Hypothalamus (tissue), 51 donors: ENCODE data around the gene NRSN2.

Experiments used
- DNase-seq, 51 donors: peaks; one replicate each; lab custom pipeline; 2025; lab: John Stamatoyannopoulos, UW

NRSN2 gene

GRCh38 chr20:346640-347316 lies at the start of gene NRSN2:
NRSN2 (plus strand) TSS chr20:347111; CDS start chr20:349644, 2,533 bp downstream.
- DNase-seq: peak in 44 of 51 donors; percentile 12 to 80 (median 55)

GRCh38 chr20:297925-298775 lies 48.8 kb upstream of the NRSN2 start:
- peak in 45 of 51 donors; percentile 5 to 74 (median 43) for DNase-seq

DNA sequence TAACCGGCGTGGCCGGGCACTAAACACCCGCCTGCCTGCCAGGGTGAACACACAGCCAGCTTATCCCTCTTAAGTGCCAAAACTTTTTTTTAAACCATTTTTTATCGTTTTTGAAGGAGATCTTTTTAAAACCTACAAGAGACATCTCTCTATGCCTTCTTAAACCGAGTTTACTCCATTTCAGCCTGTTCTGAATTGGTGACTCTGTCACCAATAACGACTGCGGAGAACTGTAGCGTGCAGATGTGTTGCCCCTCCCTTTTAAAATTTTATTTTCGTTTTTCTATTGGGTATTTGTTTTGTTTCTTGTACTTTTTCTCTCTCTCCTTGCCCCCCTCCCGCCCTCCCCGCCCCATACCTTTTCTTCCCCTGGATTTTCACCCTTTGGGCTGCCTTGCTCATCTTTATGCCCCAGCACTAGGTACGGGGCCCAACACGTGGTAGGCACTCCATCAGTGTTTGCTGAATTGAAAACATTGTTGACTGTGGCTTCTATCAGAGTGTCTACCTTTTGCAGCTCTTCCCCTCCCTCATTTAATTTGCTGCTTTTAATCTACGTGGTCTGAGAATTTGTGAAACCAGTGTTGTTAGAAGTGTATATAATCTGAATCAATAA lies 48.0 kb upstream of the NRSN2 start:
- peak in 1 of 51 donors; percentile 8 for DNase-seq

DNA sequence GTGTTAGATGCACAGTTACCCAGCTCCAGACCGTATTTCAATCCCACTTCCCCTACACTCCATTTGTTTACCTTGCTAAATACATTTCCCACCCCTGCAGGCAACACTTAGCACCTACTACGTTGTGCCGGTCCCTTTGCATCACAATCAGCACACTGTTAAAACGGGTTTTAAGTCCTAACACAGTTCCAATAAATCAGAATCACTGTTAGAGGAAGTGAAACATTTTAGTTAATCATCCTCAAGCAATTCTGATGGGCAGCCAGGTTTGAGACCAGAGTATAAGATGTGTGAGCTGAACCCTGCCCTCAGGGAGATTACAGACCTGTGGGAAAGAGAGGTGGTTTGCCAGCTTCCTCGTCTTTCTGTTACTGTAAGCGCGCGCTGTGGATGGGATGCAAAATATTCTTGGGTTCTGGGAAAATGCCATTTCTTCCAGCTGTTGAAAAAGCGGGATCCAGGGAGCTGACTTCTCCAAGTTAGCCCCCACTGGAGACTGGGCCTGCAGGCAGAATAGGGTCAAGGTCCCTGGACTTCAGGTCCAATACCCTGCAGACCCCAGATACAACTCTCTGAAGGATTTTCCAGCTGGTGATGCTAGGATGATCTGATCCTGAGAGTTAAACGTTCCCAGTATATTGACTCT lies 46.4 kb upstream of the NRSN2 start:
- DNase-seq: no peak

DNA sequence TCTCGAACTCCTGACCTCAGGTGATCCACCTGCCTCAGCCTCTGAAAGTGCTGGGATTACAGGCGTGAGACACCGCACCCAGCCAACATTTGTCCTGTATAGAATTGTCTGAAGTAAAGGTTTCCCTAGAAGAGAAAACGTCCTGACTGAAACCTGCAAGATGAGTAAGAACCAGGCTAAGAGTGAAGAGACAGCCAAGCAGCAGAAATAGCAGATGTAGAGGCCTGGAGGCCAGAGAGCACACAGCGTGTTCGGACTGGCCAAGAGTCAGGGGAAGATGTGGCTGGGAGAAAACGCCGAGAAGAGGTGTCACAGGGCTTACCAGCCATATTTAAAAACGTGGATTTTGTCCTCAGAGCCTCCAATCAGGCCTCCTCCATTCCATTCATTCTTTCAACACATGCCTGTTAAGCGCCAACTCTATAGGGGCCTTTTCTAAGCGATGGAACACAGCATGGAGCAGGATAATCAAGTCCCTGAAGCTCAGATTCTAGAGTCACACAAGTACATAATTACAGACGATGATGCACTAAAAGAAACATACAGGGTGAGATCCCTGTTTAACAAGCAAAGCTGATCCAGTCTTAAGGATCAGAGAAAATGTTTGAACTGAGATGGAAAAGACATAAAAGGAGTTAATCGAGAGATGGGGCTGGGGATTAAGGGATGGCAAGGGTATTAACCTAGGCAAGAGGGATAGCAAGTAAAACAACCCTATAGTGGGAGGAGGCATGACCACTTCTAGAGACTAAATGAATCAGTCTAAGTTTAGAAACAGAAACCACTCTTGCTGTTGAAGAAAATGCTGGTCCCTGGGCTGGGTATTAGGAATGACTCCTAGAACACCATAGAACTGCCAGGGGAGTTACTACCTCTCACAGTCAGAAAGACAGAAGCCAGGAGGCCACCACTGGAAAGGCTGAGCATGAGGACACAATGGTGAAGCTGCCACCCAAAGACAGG lies 44.7 kb upstream of the NRSN2 start:
- DNase-seq: no peak

DNA sequence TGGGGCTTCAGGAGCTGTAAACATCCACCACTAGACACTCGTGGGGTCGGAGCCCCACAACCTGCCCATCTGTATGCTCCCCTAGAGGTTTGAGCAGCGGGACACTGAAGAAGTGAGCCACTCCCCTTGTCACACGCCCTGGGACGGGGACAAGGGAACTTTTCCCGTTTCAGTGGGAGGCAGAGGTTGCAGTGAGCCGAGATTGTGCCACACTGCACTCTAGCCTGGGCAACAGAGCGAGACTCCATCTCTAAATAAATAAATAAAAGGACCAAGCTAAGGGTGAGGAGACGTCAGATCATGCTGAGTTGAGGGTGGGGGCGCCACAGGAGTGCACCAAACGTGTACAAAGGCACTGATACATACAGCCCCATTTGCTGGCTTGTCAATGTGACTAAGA lies 41.2 kb upstream of the NRSN2 start:
- no peak for DNase-seq

GRCh38 chr20:308427-309038 lies 38.4 kb upstream of the NRSN2 start:
- no peak for DNase-seq

GRCh38 chr20:309306-309840 lies 37.5 kb upstream of the NRSN2 start:
- peak in 1 of 51 donors; percentile 86 for DNase-seq

DNA sequence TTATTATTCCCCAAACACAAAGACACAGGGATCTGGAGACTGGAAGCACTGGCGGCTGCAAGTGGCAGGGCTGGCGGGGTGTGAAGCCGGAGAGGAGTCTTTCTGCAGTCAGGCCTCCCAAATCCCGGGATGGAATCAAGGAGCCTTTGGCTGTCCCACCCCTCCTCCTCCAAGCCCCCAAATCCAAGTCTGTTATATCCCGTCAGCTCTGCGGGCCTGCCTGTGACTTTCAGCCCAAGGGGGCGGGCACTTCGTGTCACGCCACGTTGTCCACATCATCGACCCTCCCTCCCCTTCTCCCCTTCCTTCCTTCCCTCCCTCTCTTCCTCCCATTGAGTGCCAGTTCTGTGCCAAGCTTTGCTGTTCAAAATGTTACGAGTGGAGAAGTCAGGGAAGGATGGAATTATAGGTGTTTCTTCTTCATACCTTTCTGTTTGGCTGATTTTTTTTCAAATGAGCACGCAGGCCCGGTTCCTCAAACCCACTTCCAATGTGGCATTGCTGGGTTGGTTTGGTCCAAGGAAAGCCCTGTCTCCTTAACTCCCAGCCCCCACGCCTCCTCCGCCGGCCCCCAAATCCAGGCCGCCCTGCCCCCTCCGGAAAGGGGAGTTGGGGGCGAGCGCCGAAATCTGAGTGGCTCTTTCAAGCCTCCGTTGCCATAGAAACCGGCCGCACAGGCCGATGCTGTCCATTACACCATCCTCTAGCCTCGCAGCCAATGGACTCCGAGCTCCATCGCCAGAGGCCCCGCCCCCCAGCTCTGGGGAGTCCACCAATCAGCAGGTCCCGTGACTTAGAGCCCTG lies 36.9 kb upstream of the NRSN2 start:
- peak; percentile 55 to 100 (median 98) for DNase-seq

GRCh38 chr20:310645-311044 lies 36.3 kb upstream of the NRSN2 start:
- no peak for DNase-seq

DNA sequence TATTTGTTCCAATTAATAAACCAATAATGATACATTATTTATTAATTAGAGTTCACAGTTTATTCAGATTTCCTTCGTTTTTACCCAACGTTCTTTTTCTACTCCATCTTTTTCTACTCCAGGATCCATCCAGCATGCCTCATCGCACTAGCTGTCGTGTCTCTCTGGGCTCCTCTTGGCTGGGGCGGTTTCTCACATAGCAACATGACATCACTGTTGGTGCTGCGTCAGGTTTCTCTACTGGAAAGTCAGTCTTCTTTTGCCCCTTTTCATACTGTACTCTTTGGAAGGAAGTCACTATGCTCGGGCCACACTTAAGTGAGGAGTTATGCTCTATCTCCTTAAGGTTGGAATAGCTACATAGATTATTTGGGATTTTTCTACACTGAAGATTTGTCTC lies 35.3 kb upstream of the NRSN2 start:
- no peak for DNase-seq

DNA sequence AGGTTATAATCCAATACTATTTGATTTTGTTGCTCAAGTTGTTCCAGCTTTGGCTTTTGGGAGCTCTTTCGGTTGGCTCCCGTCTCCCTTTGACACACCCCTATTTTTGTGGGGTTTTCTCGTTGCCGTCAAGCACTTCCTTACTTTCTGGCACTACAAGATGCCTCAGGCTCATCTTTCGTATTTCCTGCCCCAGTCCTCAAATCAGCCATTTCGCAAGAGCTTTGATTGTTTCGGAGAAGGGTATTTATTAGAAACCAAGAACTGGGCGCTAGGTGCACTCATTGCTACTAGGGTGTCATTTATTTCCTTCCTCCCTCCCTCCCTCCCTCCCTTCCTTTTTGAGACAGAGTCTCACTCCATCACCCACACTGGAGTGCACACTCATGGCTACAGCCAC lies 34.8 kb upstream of the NRSN2 start:
- no peak for DNase-seq

GRCh38 chr20:312866-313265 lies 34.0 kb upstream of the NRSN2 start:
- DNase-seq: no peak

GRCh38 chr20:313402-313801 lies 33.5 kb upstream of the NRSN2 start:
- DNase-seq: no peak

- DNase-seq: no peak
These were observed 33.0 kb upstream of the NRSN2 start for GRCh38 chr20:313948-314347.

DNA sequence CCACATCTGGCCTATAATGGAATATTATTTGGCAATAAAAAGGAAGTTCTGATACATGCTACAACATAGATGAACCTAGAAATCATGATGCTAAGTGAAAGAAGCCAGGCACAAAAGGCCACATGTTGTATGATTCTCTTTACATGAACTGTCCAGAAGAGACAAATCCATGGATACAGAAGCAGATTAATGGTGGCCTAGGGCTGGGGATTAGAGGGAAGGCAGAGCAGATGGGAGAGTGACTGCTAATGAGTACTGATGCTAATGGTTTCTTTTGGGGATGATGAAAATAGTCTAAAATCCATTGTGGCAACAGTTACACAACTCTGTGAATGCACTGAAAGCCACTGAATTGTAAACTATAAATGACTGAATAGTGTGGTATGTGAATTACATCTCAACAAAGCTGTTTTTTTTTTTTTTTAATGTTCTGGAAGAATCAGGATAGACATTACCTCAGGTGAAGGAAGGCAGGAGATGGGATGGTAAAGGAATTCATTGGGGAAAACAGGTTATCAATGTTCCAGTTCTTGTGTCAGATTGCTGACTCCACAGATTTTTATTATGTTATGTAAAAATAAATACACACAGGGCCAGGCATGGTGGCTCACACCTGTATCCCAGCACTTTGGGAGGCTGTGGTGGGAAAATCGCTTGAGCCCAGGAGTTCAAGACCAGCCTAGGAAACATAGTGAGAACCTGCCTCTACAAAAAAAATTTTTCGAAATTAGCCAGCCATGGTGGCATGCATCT lies 30.4 kb upstream of the NRSN2 start:
- no peak for DNase-seq
